Endometrial microvascular endothelial cells (primary cell): Measurements from ENCODE around the gene CACNA1H. TPM values are rescaled to one million over a fixed set of nuclear protein-coding genes. Genes with fewer than 3 reads are reported as not detected.
"Not testable (repeated sequence)": the region's sequence is repeated elsewhere in the genome, so short reads cannot be mapped to it uniquely, and the experiment has no call there.

Experiments used
- in situ Hi-C: cut with HindIII; loops from 2 replicates; pipeline ENCODE4 v1.10.0; 2017; ENCODE audit warnings: low sequenced_read_pairs, low pct_unique_long_range_greater_than_20kb; ENCODE audit errors: inconsistent ontology term
- total RNA-seq: library from RNA; depleted of rRNA; stranded (reverse); fragments of >200 nt; gene quantifications from one replicate; pipeline ENCODE4 v1.2.3, GENCODE V29; 2015; ENCODE audit errors: inconsistent ontology term

CACNA1H gene
- total RNA-seq, 1 donor from 2014 or later, result 0.09 TPM

- in situ Hi-C loops, result not testable (repeated sequence)
Measured at GRCh38 chr16:1253701-1254364, 100.9 kb downstream of the CACNA1H start.

GRCh38 chr16:1254821-1255220 lies 101.9 kb downstream of the CACNA1H start:
- in situ Hi-C loops, result not testable (repeated sequence)

- in situ Hi-C loops, result not testable (repeated sequence)
Measured at GRCh38 chr16:1255276-1256122, 102.6 kb downstream of the CACNA1H start, which contains the start of gene TPSD1. Gene TPSD1 (plus strand): TSS chr16:1256069. CDS start chr16:1256281, 212 bp downstream.

- in situ Hi-C loops, result not testable (repeated sequence)
Measured at GRCh38 chr16:1256296-1256873, 103.5 kb downstream of the CACNA1H start.

- in situ Hi-C loops, result no loop called here
Measured at GRCh38 chr16:1256874-1257322, 104.0 kb downstream of the CACNA1H start.

GRCh38 chr16:1257561-1258224 lies 104.8 kb downstream of the CACNA1H start:
- in situ Hi-C loops, result no loop called here

GRCh38 chr16:1258225-1258600 lies 105.3 kb downstream of the CACNA1H start:
- in situ Hi-C loops, result no loop called here

- in situ Hi-C loops, result no loop called here
Measured at GRCh38 chr16:1258906-1259759, 106.2 kb downstream of the CACNA1H start.

GRCh38 chr16:1259760-1260068 lies 106.8 kb downstream of the CACNA1H start:
- in situ Hi-C loops, result no loop called here

- in situ Hi-C loops, result no loop called here
Measured at GRCh38 chr16:1260101-1260680, 107.3 kb downstream of the CACNA1H start.

GRCh38 chr16:1261131-1261892 lies 108.4 kb downstream of the CACNA1H start:
- in situ Hi-C loops, result no loop called here

- in situ Hi-C loops, result no loop called here
Measured at GRCh38 chr16:1262210-1262845, 109.4 kb downstream of the CACNA1H start.

GRCh38 chr16:1262846-1263221 lies 109.9 kb downstream of the CACNA1H start:
- in situ Hi-C loops, result no loop called here

- in situ Hi-C loops, result no loop called here
Measured at GRCh38 chr16:1263591-1264344, 110.9 kb downstream of the CACNA1H start.

- in situ Hi-C loops, result no loop called here
Measured at GRCh38 chr16:1264345-1265089, 111.6 kb downstream of the CACNA1H start.

GRCh38 chr16:1265090-1265630 lies 112.3 kb downstream of the CACNA1H start:
- in situ Hi-C loops, result no loop called here
